Measurements from ENCODE around the gene NUBP2. TPM values are rescaled to one million over a fixed set of nuclear protein-coding genes. Genes with fewer than 3 reads are reported as not detected.
A peak's percentile ranks its signal among the peaks of the same experiment; 100 is the strongest.

Gene NUBP2, protein sequence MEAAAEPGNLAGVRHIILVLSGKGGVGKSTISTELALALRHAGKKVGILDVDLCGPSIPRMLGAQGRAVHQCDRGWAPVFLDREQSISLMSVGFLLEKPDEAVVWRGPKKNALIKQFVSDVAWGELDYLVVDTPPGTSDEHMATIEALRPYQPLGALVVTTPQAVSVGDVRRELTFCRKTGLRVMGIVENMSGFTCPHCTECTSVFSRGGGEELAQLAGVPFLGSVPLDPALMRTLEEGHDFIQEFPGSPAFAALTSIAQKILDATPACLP
- total RNA-seq (2014; rRNA removed; shearing (Covaris generic)) = 50.1 and 71.5 TPM in 2 replicates

- DNase-seq (ENCODE audit: low read depth) = peak; percentile 99
These were observed at the start of gene NUBP2, which contains the start of gene SPSB3 for GRCh38 chr16:1782408-1783264. Gene NUBP2 (plus strand): TSS chr16:1782960. CDS start chr16:1783021, 61 bp downstream. Gene SPSB3 (minus strand): TSS chr16:1782571. CDS start chr16:1781483, 1,088 bp downstream.

DNA sequence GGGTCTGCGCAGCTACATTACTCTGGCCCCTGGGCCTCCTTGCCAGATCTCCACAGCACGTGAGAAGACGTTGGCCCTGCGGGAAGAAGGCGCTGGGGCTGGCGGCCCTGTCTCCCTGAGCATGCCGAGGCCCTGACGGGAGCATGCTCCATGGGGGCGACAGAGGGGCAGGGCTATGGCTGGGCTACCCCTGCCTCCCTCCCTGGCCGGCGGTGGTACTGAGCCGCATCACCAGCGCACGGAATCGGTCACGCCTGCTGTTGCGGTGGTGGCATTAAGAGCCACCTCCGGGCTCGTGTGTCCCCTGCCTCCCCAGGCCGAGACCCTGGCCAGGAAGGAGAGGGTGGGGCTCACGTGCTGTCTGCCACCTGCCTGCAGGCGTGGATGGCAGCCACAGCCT is 48.6 kb upstream of the NUBP2 start:
- DNase-seq (ENCODE audit: low read depth) = no peak

GRCh38 chr16:1734816-1735215 is 47.9 kb upstream of the NUBP2 start:
- no peak for DNase-seq (ENCODE audit: low read depth)

DNA sequence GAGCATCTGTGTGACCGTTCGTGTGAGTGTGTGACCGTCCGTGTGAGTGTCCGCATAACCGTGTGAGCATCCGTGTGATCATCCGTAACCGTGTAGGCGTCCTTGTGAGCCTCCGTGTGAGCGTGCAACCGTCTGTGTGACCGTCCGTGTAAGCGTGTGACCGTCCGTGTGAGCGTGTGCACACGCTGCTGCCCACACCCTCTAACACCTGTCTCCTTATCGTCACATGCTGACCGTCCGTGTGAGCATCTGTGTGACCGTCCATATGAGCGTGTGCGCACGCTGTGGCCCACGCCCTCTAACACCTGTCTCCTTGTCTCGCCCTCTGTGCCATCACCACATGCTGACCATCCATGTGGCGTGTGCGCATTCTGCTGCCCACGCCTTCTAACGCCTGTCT is 42.5 kb upstream of the NUBP2 start:
- DNase-seq (ENCODE audit: low read depth) = no peak

GRCh38 chr16:1740781-1741490 is 41.8 kb upstream of the NUBP2 start:
- no peak for DNase-seq (ENCODE audit: low read depth)

DNA sequence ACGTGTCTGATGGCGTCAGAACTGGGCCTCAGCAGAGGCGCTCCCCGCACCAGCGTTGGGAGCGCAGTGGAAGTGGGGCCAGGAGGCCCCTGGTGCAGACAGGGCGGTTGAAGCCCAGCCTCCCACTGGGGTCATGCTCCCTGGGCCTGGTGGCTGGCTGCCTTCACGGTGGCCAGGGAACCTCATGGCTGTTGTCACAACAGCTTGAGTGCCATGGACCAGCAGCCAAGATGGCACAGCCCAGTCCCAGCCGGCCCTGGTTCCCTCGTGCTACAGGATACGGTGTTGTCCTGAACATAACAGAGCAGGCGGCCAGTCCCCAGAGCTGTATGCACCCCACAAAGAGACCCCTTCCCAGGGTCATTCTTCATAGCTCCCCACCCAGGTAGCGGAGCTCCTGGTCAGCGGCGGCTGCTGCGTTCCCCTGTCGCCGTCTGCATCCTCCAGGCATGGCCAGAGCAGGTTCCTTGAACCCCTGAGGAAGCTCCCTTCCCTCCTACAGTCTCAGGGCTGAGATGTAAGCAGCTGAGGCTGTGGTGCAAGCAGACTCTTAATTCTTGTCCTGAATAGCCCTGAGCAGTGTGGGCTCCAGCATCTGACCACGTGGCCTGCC is 41.1 kb upstream of the NUBP2 start:
- no peak for DNase-seq (ENCODE audit: low read depth)

GRCh38 chr16:1743376-1744337 is 39.1 kb upstream of the NUBP2 start:
- no peak for DNase-seq (ENCODE audit: low read depth)

DNA sequence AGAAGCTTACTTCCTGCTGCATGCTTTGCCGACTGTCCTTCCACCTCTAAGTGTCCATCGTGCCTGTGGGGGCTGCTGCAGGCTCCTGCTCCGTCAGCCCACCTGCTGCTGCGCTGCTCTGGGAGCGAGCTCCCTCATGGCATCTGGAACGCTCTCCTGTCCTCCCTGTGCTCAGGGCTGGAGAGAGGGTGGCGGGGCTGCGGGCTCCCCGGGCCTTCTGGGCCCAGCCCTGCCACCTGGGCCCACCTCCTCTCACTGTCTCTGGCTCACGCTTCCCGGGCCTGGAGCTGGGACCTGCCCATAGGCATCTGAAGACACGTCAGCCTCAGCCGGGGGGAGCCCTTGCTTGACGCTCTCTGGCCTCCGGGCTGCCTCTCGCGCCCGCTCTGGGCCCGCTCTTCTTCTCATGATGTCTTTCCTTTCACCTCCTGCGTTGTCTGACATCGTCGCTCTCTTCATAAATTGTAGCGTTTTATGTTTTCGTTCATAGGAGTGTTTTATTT is 38.4 kb upstream of the NUBP2 start:
- DNase-seq (ENCODE audit: low read depth) = no peak

GRCh38 chr16:1745181-1745899 is 37.4 kb upstream of the NUBP2 start:
- peak; percentile 97 for DNase-seq (ENCODE audit: low read depth)

DNA sequence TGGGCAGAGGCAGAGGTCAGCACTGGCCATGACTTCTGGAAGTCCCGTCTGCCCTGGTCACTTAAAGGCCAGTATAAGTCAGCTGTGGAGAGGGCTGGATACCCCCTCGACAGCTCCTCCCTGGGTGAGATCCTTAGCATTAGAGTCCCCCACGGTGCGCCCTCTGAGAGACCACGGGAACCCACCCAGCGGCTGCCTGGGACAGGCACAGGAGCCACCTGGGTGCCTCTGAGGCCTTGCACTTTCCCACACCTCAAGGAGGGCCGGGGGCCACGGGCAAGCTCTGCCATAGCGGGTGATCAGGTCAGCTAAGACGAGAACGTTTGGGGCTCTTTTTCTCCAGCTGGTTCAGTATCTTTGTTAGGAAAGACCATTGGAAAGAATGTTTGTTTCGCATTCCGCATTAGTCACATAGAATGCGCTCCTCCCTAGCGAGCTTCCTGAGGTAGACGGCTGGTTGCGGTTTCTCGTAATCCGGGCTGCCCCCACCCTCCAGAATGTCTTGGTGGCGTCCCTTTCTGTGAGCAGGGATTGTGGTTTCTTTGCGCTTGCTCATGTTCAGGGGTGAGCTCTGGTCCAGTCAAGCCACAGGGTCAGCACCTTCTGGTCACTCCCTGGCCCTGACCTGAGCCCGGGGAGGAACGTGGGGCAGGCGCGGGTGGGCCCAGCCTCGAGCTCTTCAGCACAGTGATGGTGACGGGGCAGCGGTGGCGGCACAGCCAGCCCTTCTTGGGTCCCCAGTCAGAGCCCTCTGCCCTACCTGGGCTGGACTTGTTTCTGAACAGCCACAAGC is 36.7 kb upstream of the NUBP2 start:
- peak; percentile 98 for DNase-seq (ENCODE audit: low read depth)

DNA sequence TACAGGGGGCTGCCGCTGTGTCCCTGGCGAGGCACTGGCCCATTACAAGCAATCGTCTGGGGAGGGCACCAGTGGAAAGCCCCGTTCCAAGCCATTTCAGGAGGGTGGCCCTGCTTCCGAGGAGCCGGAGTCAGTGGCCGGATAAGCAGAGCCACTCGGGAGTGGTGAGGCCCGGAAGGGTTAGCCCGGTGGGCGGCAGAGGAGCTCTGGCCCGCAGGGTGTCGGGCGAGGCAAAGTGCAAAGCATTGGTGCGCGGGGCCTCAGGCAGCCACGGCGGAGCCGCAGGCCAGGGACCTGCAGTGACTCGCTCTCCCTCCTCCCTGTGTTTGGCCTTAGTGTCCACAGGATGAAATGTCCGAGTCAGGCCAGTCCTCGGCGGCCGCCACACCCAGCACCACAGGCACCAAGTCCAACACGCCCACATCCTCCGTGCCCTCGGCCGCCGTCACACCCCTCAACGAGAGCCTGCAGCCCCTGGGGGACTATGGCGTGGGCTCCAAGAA is 36.0 kb upstream of the NUBP2 start:
- peak; percentile 87 for DNase-seq (ENCODE audit: low read depth)

GRCh38 chr16:1747934-1748333 is 34.8 kb upstream of the NUBP2 start:
- DNase-seq (ENCODE audit: low read depth) = no peak

DNA sequence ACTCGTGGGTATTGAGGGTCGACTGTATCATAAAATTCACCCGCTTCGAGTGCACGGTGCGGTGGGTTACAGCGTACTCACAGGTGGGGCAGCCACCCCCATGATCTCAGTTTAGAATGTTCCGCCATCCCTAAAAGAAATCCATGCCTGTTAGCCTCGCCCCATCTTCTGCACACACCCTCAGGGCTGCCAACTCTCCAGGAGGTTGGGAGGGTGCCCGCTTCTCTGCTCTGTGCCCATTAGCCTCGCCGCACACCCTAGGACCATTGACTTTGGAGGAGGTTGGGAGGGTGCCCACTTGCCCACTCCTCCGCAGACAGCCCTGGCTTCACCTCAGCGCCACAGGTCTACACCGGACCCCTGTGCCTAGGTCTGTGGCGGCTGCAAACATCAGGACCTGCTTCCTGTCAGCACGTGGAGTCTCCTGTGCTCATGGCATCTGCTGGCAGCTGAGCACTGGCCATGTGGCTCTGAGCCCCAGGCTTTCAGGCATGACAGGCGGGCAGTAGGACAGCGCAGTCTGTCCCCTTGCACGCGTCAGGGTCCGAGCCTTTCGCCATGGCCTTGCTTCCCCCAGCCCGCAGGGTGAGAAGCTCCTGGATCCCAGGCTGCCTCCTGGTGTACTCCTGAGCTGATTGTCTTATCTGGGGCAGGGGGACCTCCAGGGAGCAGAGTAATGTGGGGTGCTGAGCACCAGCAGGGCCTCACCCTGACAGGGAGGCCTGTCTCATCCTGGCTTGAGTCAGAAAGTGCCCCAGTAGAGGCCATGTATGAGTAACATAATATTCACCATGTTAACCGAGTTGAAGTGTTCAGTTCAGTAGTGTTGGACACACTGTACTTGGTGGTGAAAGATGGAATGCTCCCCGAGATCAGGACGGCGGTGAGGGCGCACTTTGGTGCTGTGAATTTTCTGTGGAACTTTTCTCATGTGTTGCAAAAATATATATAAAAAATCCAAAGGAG is 33.3 kb upstream of the NUBP2 start:
- DNase-seq (ENCODE audit: low read depth) = no peak

GRCh38 chr16:1751946-1752345 is 30.8 kb upstream of the NUBP2 start:
- DNase-seq (ENCODE audit: low read depth) = no peak

DNA sequence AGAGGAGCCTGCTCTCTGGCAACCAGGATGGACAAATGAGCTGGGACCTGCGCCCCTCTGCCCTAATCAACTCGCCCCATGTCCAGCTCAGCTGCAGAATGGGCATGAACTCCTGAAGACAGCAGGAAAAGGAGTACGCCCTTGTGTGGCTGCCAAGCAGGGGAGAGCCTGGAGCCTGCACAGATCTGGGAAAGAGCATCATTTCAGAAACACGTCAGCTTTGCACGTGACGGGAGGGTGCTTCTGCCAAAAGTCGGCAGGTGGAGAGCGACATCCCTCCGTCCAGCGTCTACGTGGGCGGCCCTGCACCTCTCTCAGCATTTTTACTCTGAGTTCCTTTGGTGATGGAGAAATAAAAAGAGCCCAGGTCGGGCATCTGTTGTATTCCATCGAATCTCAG is 29.9 kb upstream of the NUBP2 start:
- DNase-seq (ENCODE audit: low read depth) = no peak

DNA sequence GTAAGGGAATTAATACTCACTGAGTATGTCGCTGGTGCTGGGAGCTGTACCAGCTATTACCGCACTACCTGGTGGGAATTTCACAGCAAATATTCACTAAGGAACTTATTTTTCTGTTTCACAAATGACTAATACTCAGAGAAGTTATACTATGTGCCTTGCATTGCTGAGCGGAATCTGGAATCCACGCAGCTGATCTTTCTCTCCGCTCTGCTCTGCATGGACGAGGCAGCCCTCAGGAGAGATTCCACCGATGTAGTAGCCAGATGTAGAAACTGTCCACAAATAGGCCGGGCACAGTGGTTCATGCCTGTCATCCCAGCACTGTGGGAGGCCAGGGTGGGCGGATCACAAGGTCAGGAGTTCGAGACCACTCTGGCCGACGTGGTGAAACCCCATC is 28.6 kb upstream of the NUBP2 start:
- no peak for DNase-seq (ENCODE audit: low read depth)

DNA sequence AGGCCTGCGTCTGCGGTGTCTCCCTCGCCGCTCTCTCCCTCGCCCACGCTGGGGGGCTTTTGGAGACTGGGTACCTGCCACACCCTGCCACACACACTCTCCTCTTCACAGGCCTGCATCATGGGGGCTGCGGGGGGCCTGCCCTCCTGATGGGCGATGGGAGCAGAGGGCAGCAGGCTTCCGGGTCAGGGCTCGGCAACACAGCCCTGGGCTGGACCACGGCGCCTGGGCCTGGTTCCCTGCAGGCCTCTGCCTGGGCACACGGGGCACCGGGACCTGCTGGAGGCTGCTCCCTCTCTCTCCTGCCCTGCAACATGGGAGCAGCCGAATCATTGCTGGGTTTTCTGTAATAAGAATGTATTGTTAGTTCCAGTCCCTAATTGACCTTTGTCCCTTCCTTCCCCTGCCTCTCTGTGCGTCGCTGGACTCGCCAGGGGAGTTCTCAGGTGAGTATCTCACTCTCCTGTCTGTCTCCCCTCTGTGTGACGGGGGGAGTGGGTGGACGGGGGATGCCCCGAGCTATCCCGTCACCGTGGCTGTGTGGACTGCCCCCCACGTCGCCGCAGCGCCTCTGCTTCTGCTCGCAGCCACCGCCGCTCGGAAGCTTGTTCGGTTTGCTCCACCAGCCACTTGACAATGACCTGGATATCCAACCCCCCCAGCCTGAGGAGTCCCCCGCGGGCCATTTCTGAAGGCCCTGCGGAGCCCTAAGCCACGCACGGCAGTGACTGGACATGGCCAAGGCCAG is 24.9 kb upstream of the NUBP2 start:
- DNase-seq (ENCODE audit: low read depth) = no peak

Data from RPMI7951 (cell line).